Urinary bladder (tissue), 4 donors: ENCODE data around the gene FMNL2. TPM values are rescaled to one million over a fixed set of nuclear protein-coding genes. Genes with fewer than 3 reads are reported as not detected.

Experiments
- DNase-seq: peaks from one replicate; pipeline ENCODE4 v3.0.0-alpha.2; 2015; ENCODE audit errors: extremely low spot score
- H3K27ac ChIP-seq: one replicate; pipeline ENCODE4 v1.5.1; 2013; ENCODE audit warnings: low read depth, mild to moderate bottlenecking, moderate library complexity
- H3K36me3 ChIP-seq: one replicate; pipeline ENCODE4 v1.6.1; 2013; ENCODE audit warnings: mild to moderate bottlenecking, moderate library complexity; ENCODE audit not compliant: insufficient read depth
- H3K4me1 ChIP-seq: one replicate; pipeline ENCODE4 v1.6.1; 2013; ENCODE audit warnings: mild to moderate bottlenecking, moderate library complexity; ENCODE audit not compliant: insufficient read depth
- H3K4me3 ChIP-seq: one replicate; pipeline ENCODE4 v1.5.1; 2013; ENCODE audit warnings: low read depth, low read length
- WGBS: extraction: QIAGEN DNeasy Blood & Tissue Kit; methylation state at CpG from one replicate; pipeline ENCODE4 v1.1.7; 2013; 5-methylcytosine and 5-hydroxymethylcytosine counted together
- polyA plus RNA-seq: library from polyadenylated mRNA; stranded (reverse); fragments of 200-250 nt; gene quantifications from one replicate; pipeline ENCODE4 v1.2.3, GENCODE V29; 2013
- total RNA-seq: library from RNA; depleted of rRNA; stranded (reverse); fragments of >200 nt; gene quantifications from one replicate; pipeline ENCODE4 v1.2.3, GENCODE V29; 2014
- donor health status: healthy with polysubstance abuse.
- donor health status: healthy.

FMNL2 gene
- total and polyA plus RNA-seq, 2 donors = 27.7 to 77.6 TPM

- DNase-seq = no peak
- H3K36me3 ChIP-seq = no peaks in the 10 kb centered on the region
- no peak overlapping the region for H3K4me3 ChIP-seq
- WGBS = 92% methylated on average over 3 of the region's 3 CpGs
- no peak overlapping the region for H3K27ac ChIP-seq
- no peaks in the 10 kb centered on the region for H3K4me1 ChIP-seq
These were observed 297.8 kb downstream of the FMNL2 start for GRCh38 chr2:152632736-152633135.

- Histone ChIP-seq H3K4me3 (no peak overlapping the region), H3K36me3 (no peaks in the 10 kb centered on the region), H3K27ac (no peak overlapping the region), H3K4me1 (no peaks in the 10 kb centered on the region)
- 32% methylated on average over 5 of the region's 5 CpGs for WGBS
- no peak for DNase-seq
These were observed 300.8 kb downstream of the FMNL2 start for GRCh38 chr2:152635635-152636298.

- WGBS = 89% methylated on average over 7 of the region's 7 CpGs
- no peak for DNase-seq
These were observed 302.3 kb downstream of the FMNL2 start for GRCh38 chr2:152637251-152637650.

GRCh38 chr2:152638056-152638455 is 303.1 kb downstream of the FMNL2 start:
- H3K4me3 ChIP-seq = no peak overlapping the region
- no peaks in the 10 kb centered on the region for H3K4me1 ChIP-seq
- H3K27ac ChIP-seq = no peak overlapping the region
- whole genome bisulfite sequencing = 93% methylated on average over 2 of the region's 2 CpGs
- DNase-seq = no peak
- H3K36me3 ChIP-seq = no peaks in the 10 kb centered on the region

More at GRCh38 chr2:152637251-152637650, 302.3 kb downstream of the FMNL2 start:
- Histone ChIP-seq H3K4me1 (no peaks in the 10 kb centered on the region), H3K36me3 (no peaks in the 10 kb centered on the region), H3K4me3 (no peak overlapping the region), H3K27ac (no peak overlapping the region)

GRCh38 chr2:152638590-152638989 is 303.6 kb downstream of the FMNL2 start:
- no peaks in the 10 kb centered on the region for H3K36me3 ChIP-seq
- 79% methylated on average over 8 of the region's 8 CpGs for WGBS

GRCh38 chr2:152644189-152644873 is 309.4 kb downstream of the FMNL2 start:
- no peaks in the 10 kb centered on the region for H3K4me1 ChIP-seq
- DNase-seq = no peak
- no peak overlapping the region for H3K27ac ChIP-seq
- no peak overlapping the region for H3K4me3 ChIP-seq
- WGBS = 91% methylated on average over 6 of the region's 6 CpGs
- H3K36me3 ChIP-seq = no peaks in the 10 kb centered on the region

More at GRCh38 chr2:152638590-152638989, 303.6 kb downstream of the FMNL2 start:
- no peak overlapping the region for H3K27ac ChIP-seq
- no peak overlapping the region for H3K4me3 ChIP-seq
- DNase-seq = no peak
- H3K4me1 ChIP-seq = no peaks in the 10 kb centered on the region

GRCh38 chr2:152646264-152646663 is 311.3 kb downstream of the FMNL2 start:
- Histone ChIP-seq H3K27ac (no peak overlapping the region), H3K36me3 (no peaks in the 10 kb centered on the region), H3K4me1 (no peaks in the 10 kb centered on the region), H3K4me3 (no peak overlapping the region)
- no peak for DNase-seq
- WGBS = 63% methylated on average over 4 of the region's 4 CpGs

GRCh38 chr2:152646775-152647174 is 311.8 kb downstream of the FMNL2 start:
- Histone ChIP-seq H3K27ac (no peak overlapping the region), H3K4me3 (no peak overlapping the region), H3K36me3 (no peaks in the 10 kb centered on the region), H3K4me1 (no peaks in the 10 kb centered on the region)
- no peak for DNase-seq
- 44% methylated on average over 3 of the region's 3 CpGs for WGBS

GRCh38 chr2:152647552-152647951 is 312.6 kb downstream of the FMNL2 start:
- WGBS = 35% methylated on average over 9 of the region's 9 CpGs
- no peak overlapping the region for H3K27ac ChIP-seq
- H3K36me3 ChIP-seq = no peaks in the 10 kb centered on the region
- no peak overlapping the region for H3K4me3 ChIP-seq
- DNase-seq = no peak
- H3K4me1 ChIP-seq = no peaks in the 10 kb centered on the region

- Histone ChIP-seq H3K4me1 (no peaks in the 10 kb centered on the region), H3K36me3 (no peaks in the 10 kb centered on the region), H3K27ac (no peak overlapping the region), H3K4me3 (no peak overlapping the region)
- DNase-seq = no peak
- WGBS = 16% methylated on average over 2 of the region's 2 CpGs
These were observed 313.4 kb downstream of the FMNL2 start for GRCh38 chr2:152648336-152648735.

GRCh38 chr2:152649997-152650396 is 315.0 kb downstream of the FMNL2 start:
- H3K4me3 ChIP-seq = no peak overlapping the region
- no peaks in the 10 kb centered on the region for H3K36me3 ChIP-seq
- no peak for DNase-seq
- no peak overlapping the region for H3K27ac ChIP-seq
- WGBS = 72% methylated on average over 1 of the region's 1 CpG
- H3K4me1 ChIP-seq = no peaks in the 10 kb centered on the region

- no peaks in the 10 kb centered on the region for H3K36me3 ChIP-seq
- H3K27ac ChIP-seq = no peak overlapping the region
- WGBS = 88% methylated on average over 6 of the region's 6 CpGs
- H3K4me1 ChIP-seq = no peaks in the 10 kb centered on the region
- DNase-seq = no peak
- H3K4me3 ChIP-seq = no peak overlapping the region
These were observed 315.9 kb downstream of the FMNL2 start for GRCh38 chr2:152650768-152651371.

GRCh38 chr2:152651834-152652233 is 316.9 kb downstream of the FMNL2 start:
- no peak overlapping the region for H3K4me3 ChIP-seq
- no peaks in the 10 kb centered on the region for H3K4me1 ChIP-seq
- WGBS = 55% methylated on average over 2 of the region's 2 CpGs
- no peaks in the 10 kb centered on the region for H3K36me3 ChIP-seq
- no peak for DNase-seq
- no peak overlapping the region for H3K27ac ChIP-seq

GRCh38 chr2:152655880-152656279 is 320.9 kb downstream of the FMNL2 start:
- Histone ChIP-seq H3K4me3 (no peak overlapping the region), H3K4me1 (no peaks in the 10 kb centered on the region), H3K36me3 (no peaks in the 10 kb centered on the region), H3K27ac (no peak overlapping the region)
- DNase-seq = no peak
- WGBS = 82% methylated on average over 1 of the region's 1 CpG
